Measurements from ENCODE around the gene RNF220. TPM values are rescaled to one million over a fixed set of nuclear protein-coding genes. Genes with fewer than 3 reads are reported as not detected.

RNF220 gene
- total and polyA plus RNA-seq, 2 donors (not counting 3 experiments of a cell fraction or from before 2014, with no cell fraction given), result 62.7 to 66.6 TPM

GRCh38 chr1:44676484-44677200 is 271.6 kb downstream of the RNF220 start:
- Histone ChIP-seq H3K36me3 (ENCODE audit: control insufficient read depth in 2 of 2, extremely low read depth in 1 of 2, insufficient read depth in 2 of 2, low read length in 2 of 2) (no peaks in the 10 kb centered on the region), H3K27me3 (ENCODE audit: control insufficient read depth in 2 of 2, insufficient read depth in 2 of 2, low read length in 2 of 2) (no peaks in the 10 kb centered on the region), H3K4me3 (replicated peaks in 1 of 3; ENCODE audit: insufficient read depth in 1 of 3, low read depth in 1 of 3, low read length in 3 of 3) (no peak overlapping the region), H3K79me2 (ENCODE audit: control insufficient read depth, insufficient read depth, low read length) (no peaks in the 10 kb centered on the region), H3K27ac (ENCODE audit: insufficient read depth, low read depth, low read length) (no peak overlapping the region), H3K9me1 (replicated peaks; ENCODE audit: control insufficient read depth, extremely low read depth, insufficient read depth, low read length) (no peaks in the 10 kb centered on the region), H3K9ac (replicated peaks; ENCODE audit: extremely low read depth, insufficient read depth, low read length) (no peak overlapping the region), H4K20me1 (replicated peaks; ENCODE audit: control insufficient read depth, extremely low read depth, insufficient read depth, low read length) (no peaks in the 10 kb centered on the region), H3K9me3 (replicated peaks; ENCODE audit: control insufficient read depth, insufficient read depth, low read length) (no peaks in the 10 kb centered on the region), H3K4me2 (ENCODE audit: insufficient read depth, low read length) (no peak overlapping the region), H3K4me1 (ENCODE audit: control insufficient read depth, extremely low read depth, insufficient read depth, low read length) (peaks cover 41% of the 10 kb centered on the region), H2AFZ (ENCODE audit: low read depth, low read length) (no peak overlapping the region)
- intact Hi-C loops (cut with micrococcal nuclease) (no loop called here), dilution Hi-C loops (cut with MboI; ENCODE audit: extremely low pct_ligation_motif_present, low sequenced_read_pairs) (no loop called here)
- BruUV-seq (replicated peaks), result no TSS peak
- DNase-seq (ENCODE audit: low read depth, low spot score) (peak; percentile 15), FAIRE-seq (peak; percentile 72)
- ChIA-PET CTCF (interaction anchor here (1.2 kb wide), 1 partner anchor 24 kb away, joined by 5 read pairs; no protein-coding TSS in a partner anchor), POLR2A (no interaction called here)
- TF ChIP-seq MYC (IDR thresholded peaks at IDR 0.05; ENCODE audit: low read depth, low read length), result no peak
- TF ChIP-seq FOS (IDR thresholded peaks at IDR 0.05; ENCODE audit: borderline replicate concordance, insufficient read depth, low read length), result peak; percentile 63
- peak; percentile 34 for TF ChIP-seq GATA2 (IDR thresholded peaks at IDR 0.05; ENCODE audit: insufficient read depth, insufficient read length, low read depth, low read length)
- no peak for TF ChIP-seq JUN (IDR thresholded peaks at IDR 0.05; ENCODE audit: borderline replicate concordance, insufficient read depth, insufficient read length, low read depth)
- peak; percentile 32 for TF ChIP-seq POLR2AphosphoS5 (IDR thresholded peaks at IDR 0.05; ENCODE audit: insufficient read depth, low read depth, low read length)
- no peak for TF ChIP-seq POLR2A (IDR thresholded peaks at IDR 0.05; ENCODE audit: low read depth, low read length)

DNA sequence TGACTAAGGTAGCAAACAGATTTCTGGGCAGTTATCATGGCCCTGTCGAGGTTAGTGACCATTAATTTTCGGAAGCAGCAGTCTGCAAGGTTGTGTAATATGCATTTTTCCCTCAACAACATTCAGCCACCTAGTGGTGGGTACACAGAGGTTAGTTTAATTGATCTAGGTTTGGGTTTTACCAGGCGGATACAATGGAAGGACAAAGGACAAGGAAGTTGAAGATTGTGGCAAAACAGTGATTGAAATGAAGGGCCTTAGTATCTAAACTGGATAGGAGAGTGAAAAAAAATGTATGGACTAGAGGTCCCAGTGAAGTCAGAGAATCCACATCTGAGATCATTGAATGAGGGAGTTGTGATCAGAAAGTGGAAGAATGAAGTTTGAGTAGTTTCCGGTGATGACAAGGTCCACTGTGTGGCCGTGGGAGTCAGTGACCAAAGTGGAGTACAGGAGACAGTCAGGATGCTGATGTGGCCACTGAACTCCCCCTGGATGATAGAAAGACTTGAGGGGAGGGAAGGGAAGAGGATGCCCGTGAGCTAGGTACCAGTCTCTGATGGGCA is 272.2 kb downstream of the RNF220 start:
- Histone ChIP-seq H4K20me1 (replicated peaks; ENCODE audit: control insufficient read depth, extremely low read depth, insufficient read depth, low read length) (no peaks in the 10 kb centered on the region), H3K27ac (ENCODE audit: insufficient read depth, low read depth, low read length) (no peak overlapping the region), H3K9ac (replicated peaks; ENCODE audit: extremely low read depth, insufficient read depth, low read length) (no peak overlapping the region), H3K27me3 (ENCODE audit: control insufficient read depth in 2 of 2, insufficient read depth in 2 of 2, low read length in 2 of 2) (peaks cover 0 to 1% of the 10 kb centered on the region in 2 experiments), H3K36me3 (ENCODE audit: control insufficient read depth in 2 of 2, extremely low read depth in 1 of 2, insufficient read depth in 2 of 2, low read length in 2 of 2) (no peaks in the 10 kb centered on the region), H3K4me3 (replicated peaks in 1 of 3; ENCODE audit: insufficient read depth in 1 of 3, low read depth in 1 of 3, low read length in 3 of 3) (no peak overlapping the region), H3K79me2 (ENCODE audit: control insufficient read depth, insufficient read depth, low read length) (no peaks in the 10 kb centered on the region), H2AFZ (ENCODE audit: low read depth, low read length) (no peak overlapping the region), H3K4me1 (ENCODE audit: control insufficient read depth, extremely low read depth, insufficient read depth, low read length) (peaks cover 35% of the 10 kb centered on the region), H3K9me1 (replicated peaks; ENCODE audit: control insufficient read depth, extremely low read depth, insufficient read depth, low read length) (no peaks in the 10 kb centered on the region), H3K4me2 (ENCODE audit: insufficient read depth, low read length) (no peak overlapping the region), H3K9me3 (replicated peaks; ENCODE audit: control insufficient read depth, insufficient read depth, low read length) (no peaks in the 10 kb centered on the region)
- ChIA-PET CTCF (interaction anchor here (0.6 to 0.9 kb wide), 3 partner anchors 14 to 25 kb away, joined by 3 read pairs; no protein-coding TSS in a partner anchor), POLR2A (no interaction called here)
- dilution Hi-C loops (cut with MboI; ENCODE audit: extremely low pct_ligation_motif_present, low sequenced_read_pairs), result no loop called here
- no TSS peak for BruUV-seq (replicated peaks)
- TF ChIP-seq, protein P1, sequence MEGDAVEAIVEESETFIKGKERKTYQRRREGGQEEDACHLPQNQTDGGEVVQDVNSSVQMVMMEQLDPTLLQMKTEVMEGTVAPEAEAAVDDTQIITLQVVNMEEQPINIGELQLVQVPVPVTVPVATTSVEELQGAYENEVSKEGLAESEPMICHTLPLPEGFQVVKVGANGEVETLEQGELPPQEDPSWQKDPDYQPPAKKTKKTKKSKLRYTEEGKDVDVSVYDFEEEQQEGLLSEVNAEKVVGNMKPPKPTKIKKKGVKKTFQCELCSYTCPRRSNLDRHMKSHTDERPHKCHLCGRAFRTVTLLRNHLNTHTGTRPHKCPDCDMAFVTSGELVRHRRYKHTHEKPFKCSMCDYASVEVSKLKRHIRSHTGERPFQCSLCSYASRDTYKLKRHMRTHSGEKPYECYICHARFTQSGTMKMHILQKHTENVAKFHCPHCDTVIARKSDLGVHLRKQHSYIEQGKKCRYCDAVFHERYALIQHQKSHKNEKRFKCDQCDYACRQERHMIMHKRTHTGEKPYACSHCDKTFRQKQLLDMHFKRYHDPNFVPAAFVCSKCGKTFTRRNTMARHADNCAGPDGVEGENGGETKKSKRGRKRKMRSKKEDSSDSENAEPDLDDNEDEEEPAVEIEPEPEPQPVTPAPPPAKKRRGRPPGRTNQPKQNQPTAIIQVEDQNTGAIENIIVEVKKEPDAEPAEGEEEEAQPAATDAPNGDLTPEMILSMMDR (IDR thresholded peaks at IDR 0.05; ENCODE audit: extremely low read depth in 1 of 2, insufficient read depth in 1 of 2, low read depth in 1 of 2, low read length in 2 of 2), result peak; percentile 27 to 51
- no peak for TF ChIP-seq FOS (IDR thresholded peaks at IDR 0.05; ENCODE audit: borderline replicate concordance, insufficient read depth, low read length)
- peak; percentile 30 for DNase-seq (ENCODE audit: low read depth, low spot score)
- intact Hi-C loops (cut with micrococcal nuclease), result no loop called here
- FAIRE-seq, result peak; percentile 60
